IPS-20b (cell line): ENCODE results near the gene TMEM53.

Experiments
- H3K27ac ChIP-seq: one replicate; pipeline ENCODE4 v1.5.1; 2013; ENCODE audit warnings: low read length
- H3K27me3 ChIP-seq: 2 replicates; pipeline ENCODE4 v1.6.1; 2013; ENCODE audit warnings: mild to moderate bottlenecking, low read length, inconsistent platforms; ENCODE audit not compliant: insufficient read depth
- H3K36me3 ChIP-seq: 2 replicates; pipeline ENCODE4 v1.6.1; 2013; ENCODE audit warnings: low read depth, mild to moderate bottlenecking, inconsistent platforms, low read length, moderate library complexity; ENCODE audit not compliant: insufficient read depth
- H3K4me1 ChIP-seq: 2 replicates; pipeline ENCODE4 v1.6.1; 2013; ENCODE audit warnings: mild to moderate bottlenecking, control low read depth, inconsistent platforms, low read length, moderate library complexity; ENCODE audit not compliant: insufficient read depth
- H3K4me3 ChIP-seq: 2 replicates; pipeline ENCODE4 v1.5.1; 2013; ENCODE audit warnings: mild to moderate bottlenecking, low read length, inconsistent platforms
- H3K9ac ChIP-seq: 2 replicates; pipeline ENCODE4 v1.6.1; 2013; ENCODE audit warnings: low read depth, mild to moderate bottlenecking, inconsistent platforms, low read length, moderate library complexity
- H3K9me3 ChIP-seq: 2 replicates; pipeline ENCODE4 v1.6.1; 2013; ENCODE audit warnings: mild to moderate bottlenecking, low read depth, low read length, inconsistent platforms; ENCODE audit not compliant: insufficient read depth

The TMEM53 gene

DNA sequence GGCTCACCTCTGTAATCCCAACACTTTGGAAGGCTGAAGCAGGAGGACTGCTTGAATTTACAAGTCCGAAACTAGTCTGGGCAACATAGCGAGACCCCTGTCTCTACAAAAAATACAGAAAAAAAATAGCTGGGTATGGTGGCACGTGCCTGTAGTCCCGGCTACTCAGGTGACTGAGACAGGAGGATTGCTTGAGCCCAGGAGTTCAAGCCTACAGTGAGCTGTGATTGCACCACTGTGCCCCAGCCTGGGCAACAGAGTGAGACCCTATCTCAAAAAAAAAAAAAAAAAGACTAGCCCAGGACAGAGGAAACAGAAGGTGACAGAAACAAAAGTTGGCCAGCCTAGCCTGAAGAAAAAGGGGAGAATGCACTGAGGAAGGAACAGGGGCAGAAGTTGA lies 21.4 kb upstream of the TMEM53 start:
- Histone ChIP-seq H3K27ac (no peak overlapping the region), H3K9me3 (no peaks in the 10 kb centered on the region), H3K4me1 (no peaks in the 10 kb centered on the region), H3K27me3 (no peaks in the 10 kb centered on the region), H3K4me3 (no peak overlapping the region), H3K36me3 (no peaks in the 10 kb centered on the region), H3K9ac (no peak overlapping the region)

DNA sequence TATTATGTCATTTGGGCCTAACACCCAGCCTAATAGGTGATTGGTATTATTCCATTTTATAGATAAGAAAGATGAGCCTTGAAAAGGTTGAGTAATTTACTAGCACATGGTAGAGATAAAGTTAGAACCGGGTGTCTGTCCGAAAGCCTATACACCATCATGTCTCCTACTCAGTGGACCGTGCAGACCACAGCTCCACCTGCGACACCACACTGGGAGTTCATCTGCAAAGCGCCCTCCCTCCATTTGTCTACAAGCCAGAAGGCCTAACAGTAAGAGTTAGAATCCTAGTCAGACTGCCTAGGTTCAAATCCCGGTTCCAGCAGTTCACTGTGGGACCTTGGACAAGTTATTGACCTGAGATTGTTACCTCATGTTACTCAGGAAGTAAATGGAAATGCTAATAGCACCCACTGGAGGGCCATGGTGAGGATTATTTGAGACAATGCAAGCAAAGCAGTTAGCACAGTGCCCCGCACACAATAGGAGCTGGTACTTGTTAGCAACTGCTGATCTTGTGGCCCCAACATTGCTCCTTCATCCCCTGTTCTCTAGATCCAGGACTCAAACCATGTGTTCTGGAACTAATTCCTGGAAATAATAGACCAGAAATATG lies 20.7 kb upstream of the TMEM53 start:
- H3K27ac ChIP-seq: no peak overlapping the region
- H3K4me1 ChIP-seq: no peaks in the 10 kb centered on the region
- no peaks in the 10 kb centered on the region for H3K9me3 ChIP-seq

DNA sequence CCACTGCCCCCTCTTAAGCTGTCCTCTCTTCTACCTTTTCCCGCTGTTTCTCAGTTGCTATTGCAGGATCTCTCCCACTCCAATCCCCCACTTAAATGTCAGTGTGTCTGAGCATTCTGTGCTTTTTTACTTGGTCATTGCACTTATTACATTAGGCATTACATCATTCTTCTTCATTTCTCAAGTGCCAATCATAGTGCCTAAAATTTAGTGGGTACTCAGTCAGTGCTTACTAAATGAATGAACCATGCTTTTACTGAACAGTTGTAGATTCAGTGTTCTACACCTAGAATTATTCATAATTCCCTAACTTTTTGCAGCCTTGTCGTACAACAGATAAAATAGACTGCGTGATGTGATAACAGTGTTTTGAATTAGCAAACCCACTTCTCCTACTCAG lies 19.6 kb upstream of the TMEM53 start:
- H3K4me3 ChIP-seq: no peak overlapping the region
- H3K4me1 ChIP-seq: peaks cover 1% of the 10 kb centered on the region; the same call in 1 of the 2 replicates
- H3K27me3 ChIP-seq: no peaks in the 10 kb centered on the region
- H3K36me3 ChIP-seq: no peaks in the 10 kb centered on the region
- H3K27ac ChIP-seq: no peak overlapping the region
- H3K9me3 ChIP-seq: no peaks in the 10 kb centered on the region
- no peak overlapping the region for H3K9ac ChIP-seq

More for the DNA sequence above, 20.7 kb upstream of the TMEM53 start:
- H3K9ac ChIP-seq: no peak overlapping the region
- no peaks in the 10 kb centered on the region for H3K27me3 ChIP-seq
- no peak overlapping the region for H3K4me3 ChIP-seq
- no peaks in the 10 kb centered on the region for H3K36me3 ChIP-seq

DNA sequence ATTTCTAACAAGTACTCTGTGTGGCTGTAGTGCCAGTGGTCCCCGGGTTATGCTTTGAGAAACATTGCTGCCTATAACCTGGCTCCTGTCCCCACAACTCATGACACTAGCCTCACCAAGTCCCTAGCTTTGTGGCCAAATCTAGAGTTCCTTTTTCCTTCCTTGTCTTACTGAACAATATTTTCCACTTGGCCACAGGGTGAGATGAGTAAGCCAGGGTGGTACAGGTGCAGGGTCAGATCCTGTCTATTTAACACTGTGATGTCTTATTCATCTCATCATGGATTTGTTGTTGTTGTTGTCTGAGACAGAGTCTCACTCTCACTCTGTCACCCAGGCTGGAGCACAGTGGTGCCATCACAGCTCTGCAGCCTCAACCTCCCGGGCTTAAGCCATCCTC lies 18.9 kb upstream of the TMEM53 start:
- no peak overlapping the region for H3K4me3 ChIP-seq
- H3K9ac ChIP-seq: no peak overlapping the region
- H3K36me3 ChIP-seq: no peaks in the 10 kb centered on the region
- no peak overlapping the region for H3K27ac ChIP-seq
- no peaks in the 10 kb centered on the region for H3K9me3 ChIP-seq
- H3K27me3 ChIP-seq: no peaks in the 10 kb centered on the region
- peaks cover 7% of the 10 kb centered on the region for H3K4me1 ChIP-seq

DNA sequence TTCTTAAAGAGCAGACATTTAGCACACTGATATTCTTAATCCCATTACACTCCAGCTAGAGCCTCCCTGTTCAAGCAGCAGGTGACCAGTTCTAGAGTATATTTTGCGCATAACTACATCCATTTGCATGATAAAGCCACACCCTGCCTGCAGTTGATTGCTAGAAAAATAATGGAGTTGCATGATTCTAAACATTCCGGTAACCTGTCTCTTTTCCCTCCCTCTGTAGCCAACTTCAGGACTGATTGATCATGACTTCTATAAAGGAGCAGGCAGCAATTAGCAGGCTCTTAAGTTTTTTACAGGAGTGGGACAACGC lies 15.1 kb upstream of the TMEM53 start:
- H3K9ac ChIP-seq: no peak overlapping the region
- no peak overlapping the region for H3K27ac ChIP-seq

DNA sequence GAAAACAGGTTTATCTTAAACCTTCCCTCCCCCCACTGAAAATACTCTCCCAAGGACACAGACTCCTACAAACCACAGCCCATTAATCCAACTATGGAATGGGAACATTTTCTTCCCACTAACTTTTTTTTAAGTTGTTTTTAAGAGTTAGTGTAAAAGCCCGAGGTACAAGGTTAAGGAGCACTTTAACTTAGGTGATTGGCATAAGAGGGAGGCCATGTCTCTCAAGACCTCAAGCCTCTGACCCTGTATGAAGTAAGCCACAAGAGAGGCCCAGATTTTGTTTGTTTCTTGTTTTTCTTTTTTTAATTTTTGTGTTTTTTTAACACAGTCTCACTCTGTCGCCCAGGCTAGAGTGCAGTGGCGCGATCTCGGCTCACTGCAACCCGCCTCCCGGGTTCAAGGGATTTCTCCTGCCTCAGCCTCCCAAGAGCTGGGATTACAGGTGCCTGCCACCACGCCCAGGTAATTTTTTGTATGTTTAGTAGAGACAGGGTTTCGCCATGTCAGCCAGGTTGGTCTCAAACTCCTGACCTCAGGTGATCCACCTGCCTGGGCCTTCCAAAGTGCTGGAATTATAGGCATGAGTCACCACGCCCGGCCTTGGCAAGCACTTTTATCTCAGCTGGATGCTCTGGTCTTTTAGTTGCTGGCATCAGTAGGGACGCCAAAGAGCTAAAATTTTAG lies 14.6 kb upstream of the TMEM53 start:
- Histone ChIP-seq H3K9ac (no peak overlapping the region), H3K9me3 (no peaks in the 10 kb centered on the region), H3K27me3 (no peaks in the 10 kb centered on the region), H3K4me1 (peaks cover 10% of the 10 kb centered on the region), H3K36me3 (no peaks in the 10 kb centered on the region), H3K27ac (no peak overlapping the region), H3K4me3 (no peak overlapping the region)

More for the DNA sequence above, 15.1 kb upstream of the TMEM53 start:
- Histone ChIP-seq H3K27me3 (no peaks in the 10 kb centered on the region), H3K4me3 (no peak overlapping the region), H3K9me3 (no peaks in the 10 kb centered on the region), H3K4me1 (peaks cover 10% of the 10 kb centered on the region), H3K36me3 (no peaks in the 10 kb centered on the region)

DNA sequence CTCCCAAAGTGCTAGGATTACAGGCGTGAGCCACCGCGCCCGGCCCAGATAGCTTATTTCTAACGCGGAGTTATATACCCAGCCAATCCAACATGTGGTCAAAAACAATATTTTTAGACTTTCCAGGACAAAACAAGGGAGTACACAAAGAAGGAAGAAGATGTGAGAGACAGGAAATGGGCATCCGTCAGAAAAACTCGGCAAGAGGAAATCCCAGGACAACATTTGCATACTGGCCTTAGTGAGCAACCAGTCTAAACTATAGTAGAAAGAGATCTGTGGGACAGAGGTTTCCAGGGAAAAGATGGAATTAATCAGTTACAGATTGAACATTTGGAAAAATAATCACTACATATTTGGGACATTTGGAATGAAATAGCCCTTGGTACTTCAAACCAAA lies 11.6 kb upstream of the TMEM53 start:
- Histone ChIP-seq H3K27me3 (no peaks in the 10 kb centered on the region), H3K9ac (no peak overlapping the region), H3K9me3 (no peaks in the 10 kb centered on the region), H3K4me3 (no peak overlapping the region), H3K4me1 (peaks cover 17% of the 10 kb centered on the region), H3K36me3 (no peaks in the 10 kb centered on the region), H3K27ac (no peak overlapping the region)

DNA sequence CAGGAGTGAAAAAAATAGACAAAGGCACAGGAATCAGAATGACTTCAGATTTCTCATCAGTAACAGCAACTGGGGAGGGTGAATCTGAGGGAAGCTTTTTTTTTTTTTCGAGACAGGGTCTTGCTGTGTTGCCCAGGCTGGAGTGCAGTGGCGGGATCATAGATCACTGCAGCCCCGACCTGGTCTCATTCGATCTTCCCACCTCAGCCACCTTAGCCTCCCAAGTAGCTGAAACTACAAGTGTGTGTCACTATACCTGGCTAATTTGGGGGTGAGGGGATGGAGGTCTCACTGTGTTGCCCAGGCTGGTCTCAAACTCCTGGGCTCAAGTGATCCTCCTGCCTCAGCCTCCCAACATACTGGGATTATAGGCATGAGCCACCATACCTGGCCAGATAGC lies 10.9 kb upstream of the TMEM53 start:
- no peaks in the 10 kb centered on the region for H3K27me3 ChIP-seq
- no peak overlapping the region for H3K27ac ChIP-seq

DNA sequence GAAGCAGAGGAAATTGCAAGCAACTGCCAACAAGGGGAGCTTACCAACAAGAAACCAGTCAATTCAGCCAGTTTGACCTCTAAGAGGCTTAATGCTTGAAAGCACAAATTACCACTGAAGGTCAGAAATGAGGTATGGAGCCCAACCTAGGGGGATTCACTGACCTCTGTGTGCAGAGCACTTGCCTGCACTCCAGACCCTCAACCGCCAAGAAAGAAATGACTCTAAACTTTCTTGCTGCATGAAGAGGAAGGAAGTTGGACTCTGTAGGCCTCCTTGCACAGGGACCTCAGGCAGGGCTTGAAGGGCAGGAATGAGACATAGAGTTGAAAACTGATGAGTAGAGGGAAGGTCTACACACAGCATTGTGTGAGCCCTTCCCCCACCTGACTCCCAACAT lies 10.2 kb upstream of the TMEM53 start:
- Histone ChIP-seq H3K36me3 (no peaks in the 10 kb centered on the region), H3K27me3 (no peaks in the 10 kb centered on the region), H3K9me3 (no peaks in the 10 kb centered on the region), H3K27ac (no peak overlapping the region), H3K9ac (no peak overlapping the region), H3K4me3 (no peak overlapping the region), H3K4me1 (peaks cover 17% of the 10 kb centered on the region)

More for the DNA sequence above, 10.9 kb upstream of the TMEM53 start:
- no peaks in the 10 kb centered on the region for H3K9me3 ChIP-seq
- H3K4me3 ChIP-seq: no peak overlapping the region
- H3K9ac ChIP-seq: no peak overlapping the region
- peaks cover 17% of the 10 kb centered on the region for H3K4me1 ChIP-seq
- H3K36me3 ChIP-seq: no peaks in the 10 kb centered on the region

DNA sequence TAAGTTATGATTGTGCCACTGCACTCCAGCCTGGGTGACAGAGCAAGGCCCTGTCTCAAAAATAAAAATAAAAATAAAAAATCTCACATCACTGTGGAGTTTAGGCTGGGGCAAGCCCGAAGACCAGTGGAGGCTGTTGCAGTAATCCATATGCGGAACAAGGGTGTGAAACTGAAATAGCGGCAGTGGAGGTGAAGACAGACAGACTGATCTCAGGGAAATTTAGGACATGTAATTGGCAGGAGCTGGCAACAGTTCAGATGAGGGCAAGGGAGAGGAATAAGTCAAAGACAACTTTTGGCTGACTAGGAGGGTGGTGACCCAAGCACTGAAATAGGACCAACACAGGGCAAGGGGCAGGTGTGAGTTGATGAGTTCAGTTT lies 8.6 kb upstream of the TMEM53 start:
- Histone ChIP-seq H3K9me3 (no peaks in the 10 kb centered on the region), H3K9ac (no peak overlapping the region), H3K27ac (no peak overlapping the region), H3K4me3 (no peak overlapping the region), H3K27me3 (no peaks in the 10 kb centered on the region), H3K4me1 (peaks cover 9% of the 10 kb centered on the region), H3K36me3 (no peaks in the 10 kb centered on the region)

DNA sequence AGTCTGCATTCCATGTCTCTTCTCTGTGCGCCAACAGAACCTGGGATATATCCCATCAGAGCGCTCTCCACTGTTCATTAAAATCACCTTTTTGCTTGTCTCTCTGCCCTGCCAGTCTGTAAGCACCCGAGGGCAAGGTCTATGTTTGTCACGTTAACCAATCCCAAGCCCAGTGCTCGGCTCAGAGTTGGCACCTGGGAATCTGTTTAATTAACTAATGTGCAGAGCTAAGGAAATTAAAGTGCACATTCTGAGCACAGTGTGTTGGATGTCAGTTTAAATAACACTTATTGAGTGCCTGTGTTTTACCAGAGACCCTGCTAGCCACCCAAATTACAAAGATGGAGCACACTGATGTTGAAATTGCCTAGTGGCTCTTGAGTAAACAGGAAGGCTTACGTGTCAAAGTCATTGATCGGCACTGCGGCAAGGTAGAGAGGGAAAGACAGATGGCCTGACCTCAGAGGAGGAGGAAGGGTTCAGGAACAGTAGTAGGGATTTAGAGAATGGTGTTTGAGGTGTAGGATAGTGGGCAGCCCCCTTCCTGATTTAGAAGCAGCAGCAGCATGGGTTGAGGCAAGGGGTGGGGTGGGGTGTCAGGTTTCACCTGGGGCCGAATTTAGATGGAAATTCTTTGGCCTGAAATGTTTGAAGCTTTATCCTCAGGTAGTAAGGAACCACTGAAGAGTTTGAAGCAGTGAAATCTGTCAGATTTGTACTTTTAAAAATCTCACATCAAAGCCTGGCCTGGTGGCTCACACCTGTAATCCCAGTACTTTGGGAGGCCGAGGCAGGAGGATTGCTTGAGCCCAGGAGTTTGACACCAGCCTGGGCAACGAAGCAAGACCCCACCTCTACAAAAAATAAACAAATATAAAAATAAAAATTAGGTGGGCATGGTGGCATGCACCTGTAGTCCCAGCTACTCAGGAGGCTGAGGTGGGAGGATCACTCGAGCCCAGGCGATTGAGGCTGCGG lies 7.9 kb upstream of the TMEM53 start:
- H3K4me3 ChIP-seq: peak overlapping the region; percentile 31; the same call in 1 of the 2 replicates
- no peaks in the 10 kb centered on the region for H3K9me3 ChIP-seq
- peak overlapping the region; percentile 48 for H3K27ac ChIP-seq
- H3K4me1 ChIP-seq: peaks cover 9% of the 10 kb centered on the region
- H3K36me3 ChIP-seq: no peaks in the 10 kb centered on the region
- H3K27me3 ChIP-seq: no peaks in the 10 kb centered on the region
- peak overlapping the region; percentile 56; the same call in 1 of the 2 replicates for H3K9ac ChIP-seq
